Small intestine (tissue), 7 donors: ENCODE measurements around the gene TMEM186. TPM values are rescaled to one million over a fixed set of nuclear protein-coding genes. Genes with fewer than 3 reads are reported as not detected.
"Not testable (repeated sequence)": the region's sequence is repeated elsewhere in the genome, so short reads cannot be mapped to it uniquely, and the experiment has no call there.

Source experiments
- DNase-seq, 2 donors: peaks; one replicate each; pipeline versions ENCODE4 v3.0.0 to v3.0.0-alpha.2; 2013
- FAIRE-seq: peaks from 2 replicates; lab custom pipeline; 2012; peaks lifted over from hg19 to GRCh38; lab: Jason Lieb, UNC
- H3K27ac ChIP-seq, 3 donors: one replicate each; pipeline ENCODE4 v1.5.1; 2013; ENCODE audit warnings: low read length in 2 of 3, mild to moderate bottlenecking in 2 of 3, control low read depth in 1 of 3, inconsistent platforms in 1 of 3, low read depth in 1 of 3, moderate library complexity in 1 of 3
- H3K27me3 ChIP-seq, 3 donors: one replicate each; pipeline ENCODE4 v1.6.1; 2013; ENCODE audit warnings: low read length in 3 of 3, inconsistent platforms in 1 of 3; ENCODE audit not compliant: control insufficient read depth in 3 of 3, insufficient read depth in 3 of 3
- H3K36me3 ChIP-seq, 3 donors: one replicate each; pipeline ENCODE4 v1.6.1; 2013; ENCODE audit warnings: low read length in 3 of 3, inconsistent platforms in 1 of 3, low read depth in 1 of 3, mild to moderate bottlenecking in 1 of 3, moderate library complexity in 1 of 3; ENCODE audit not compliant: control insufficient read depth in 3 of 3, insufficient read depth in 2 of 3
- H3K4me1 ChIP-seq, 3 donors: one replicate each; pipeline ENCODE4 v1.6.1; 2013; ENCODE audit warnings: low read length in 2 of 3, inconsistent platforms in 1 of 3, low read depth in 1 of 3, mild to moderate bottlenecking in 1 of 3, moderate library complexity in 1 of 3; ENCODE audit not compliant: control insufficient read depth in 3 of 3, insufficient read depth in 2 of 3
- H3K4me3 ChIP-seq, 3 donors: one replicate each; pipeline ENCODE4 v1.5.1; 2013; ENCODE audit warnings: low read length in 3 of 3, control low read depth in 1 of 3, inconsistent platforms in 1 of 3, low read depth in 1 of 3, mild to moderate bottlenecking in 1 of 3, moderate library complexity in 1 of 3
- H3K9me3 ChIP-seq, 2 donors: one replicate each; pipeline ENCODE4 v1.6.1; 2013; ENCODE audit warnings: low read depth in 1 of 2, low read length in 1 of 2; ENCODE audit not compliant: control insufficient read depth in 2 of 2, insufficient read depth in 1 of 2
- WGBS, 3 donors: extraction: QIAGEN DNeasy Blood & Tissue Kit; methylation state at CpG; one replicate each; pipeline ENCODE4 v1.1.7; 2013; 5-methylcytosine and 5-hydroxymethylcytosine counted together
- polyA plus RNA-seq, 4 donors: library from polyadenylated mRNA; stranded (reverse) in 3 of 4; unstranded in 1 of 4; fragments of 200-250 nt in 3 of 4; fragments of 120-200 nt in 1 of 4; gene quantifications; one replicate each; pipeline versions ENCODE4 v1.2.1 to v1.2.3, GENCODE V29; 2013
- donor health status: healthy with polysubstance abuse.
- donor health status: control.
- donor health status: control.
- donor health status: Bipolar disorder and iron deficiency.
- donor health status: healthy.

TMEM186 gene
- polyA plus RNA-seq, 4 donors = 8.7 to 21.1 (median 13.0) TPM

- WGBS, 3 donors = 95 to 96% (median 95%) methylated on average over 7 of the region's 7 CpGs
- H3K27ac ChIP-seq, H3K4me3 ChIP-seq, H3K9me3 ChIP-seq, H3K27me3 ChIP-seq, FAIRE-seq, H3K4me1 ChIP-seq, DNase-seq: not testable (repeated sequence)
- peaks cover 0 to 13% (median 2%) of the 10 kb centered on the region in 3 donors for H3K36me3 ChIP-seq
Observed at GRCh38 chr16:8836797-8837196, 39.4 kb upstream of the TMEM186 start.

GRCh38 chr16:8832717-8833105, 35.3 kb upstream of the TMEM186 start:
- Histone ChIP-seq H3K27me3 (no peaks in the 10 kb centered on the region), H3K9me3 (no peaks in the 10 kb centered on the region), H3K4me3 (no peak overlapping the region), H3K27ac (no peak overlapping the region), H3K36me3 (peaks cover 6 to 39% (median 14%) of the 10 kb centered on the region in 3 donors), H3K4me1 (no peaks in the 10 kb centered on the region)
- DNase-seq = no peak
- 77 to 92% (median 88%) methylated on average over 16 of the region's 16 CpGs for WGBS, 3 donors
- FAIRE-seq = no peak

DNA sequence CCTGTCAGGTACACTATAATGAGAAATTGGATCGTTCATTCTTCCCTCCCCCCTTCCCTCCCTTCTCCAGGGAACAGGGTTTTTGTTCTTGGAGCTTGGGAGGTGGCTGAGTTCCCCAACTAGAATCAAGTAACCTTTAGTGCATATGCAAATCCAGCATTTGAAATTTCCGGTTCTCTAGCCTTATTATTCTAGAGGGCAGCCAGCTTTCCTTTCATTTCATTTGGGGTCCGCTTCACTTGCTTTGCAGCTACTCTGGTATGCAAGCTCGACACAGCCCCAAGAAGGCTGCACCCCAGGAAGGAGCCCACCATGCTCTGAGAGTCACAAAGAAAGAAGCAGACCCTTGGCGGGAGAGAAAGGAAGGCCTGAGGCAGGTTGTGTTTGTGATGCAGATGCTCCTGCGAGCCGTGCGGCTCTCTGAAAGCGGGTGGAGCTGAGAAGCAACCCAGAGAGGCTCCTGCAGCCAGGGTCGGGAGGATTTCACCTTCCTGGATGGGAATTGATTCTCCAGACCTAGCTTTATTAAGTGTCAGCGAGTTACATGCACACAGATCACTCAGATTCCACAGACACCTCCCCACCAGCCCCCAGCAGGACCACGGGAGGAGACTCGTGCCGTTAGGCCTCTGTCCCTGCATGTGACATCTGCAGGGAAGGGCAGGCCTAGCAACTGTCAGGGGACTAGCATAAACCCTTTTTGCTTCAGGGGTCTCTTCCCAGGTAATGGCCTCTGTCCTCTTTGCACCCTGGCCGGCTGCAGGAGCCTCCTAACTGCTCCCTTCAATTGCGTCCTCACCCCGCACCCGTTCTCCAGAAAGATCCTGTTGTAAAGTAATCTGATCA, 34.7 kb upstream of the TMEM186 start:
- Histone ChIP-seq H3K27me3 (no peaks in the 10 kb centered on the region), H3K4me1 (no peaks in the 10 kb centered on the region), H3K36me3 (peaks cover 6 to 39% (median 14%) of the 10 kb centered on the region in 3 donors), H3K27ac (no peak overlapping the region), H3K9me3 (no peaks in the 10 kb centered on the region), H3K4me3 (no peak overlapping the region)
- 84 to 89% (median 88%) methylated on average over 18 of the region's 18 CpGs for WGBS, 3 donors
- FAIRE-seq (no peak), DNase-seq (no peak)

GRCh38 chr16:8831450-8831849, 34.0 kb upstream of the TMEM186 start:
- Histone ChIP-seq H3K27ac (no peak overlapping the region), H3K36me3 (peaks cover 6 to 39% (median 14%) of the 10 kb centered on the region in 3 donors), H3K4me3 (no peak overlapping the region), H3K9me3 (no peaks in the 10 kb centered on the region), H3K4me1 (no peaks in the 10 kb centered on the region), H3K27me3 (no peaks in the 10 kb centered on the region)
- WGBS, 3 donors = 89 to 97% (median 96%) methylated on average over 9 of the region's 9 CpGs
- DNase-seq = no peak
- no peak for FAIRE-seq

- FAIRE-seq (no peak), DNase-seq (no peak)
- H3K36me3 ChIP-seq = peaks cover 9 to 47% (median 14%) of the 10 kb centered on the region in 3 donors
- H3K9me3 ChIP-seq = no peaks in the 10 kb centered on the region
- H3K4me3 ChIP-seq = no peak overlapping the region
- 95 to 97% (median 97%) methylated on average over 8 of the region's 8 CpGs for WGBS, 3 donors
- H3K4me1 ChIP-seq = no peaks in the 10 kb centered on the region
- no peak overlapping the region for H3K27ac ChIP-seq
- no peaks in the 10 kb centered on the region for H3K27me3 ChIP-seq
Observed at GRCh38 chr16:8828541-8829165, 31.2 kb upstream of the TMEM186 start.

- no peak overlapping the region for H3K4me3 ChIP-seq
- H3K27me3 ChIP-seq = no peaks in the 10 kb centered on the region
- H3K36me3 ChIP-seq = peaks cover 12 to 36% (median 12%) of the 10 kb centered on the region in 3 donors
- no peak overlapping the region for H3K27ac ChIP-seq
- 60 to 87% (median 71%) methylated on average over 3 of the region's 3 CpGs for WGBS, 3 donors
- no peak for DNase-seq
- H3K9me3 ChIP-seq = no peaks in the 10 kb centered on the region
- FAIRE-seq = no peak
- no peaks in the 10 kb centered on the region for H3K4me1 ChIP-seq
Observed at GRCh38 chr16:8826278-8826879, 28.9 kb upstream of the TMEM186 start.

GRCh38 chr16:8822403-8822802, 25.0 kb upstream of the TMEM186 start:
- DNase-seq = no peak
- Histone ChIP-seq H3K27ac (no peak overlapping the region), H3K27me3 (no peaks in the 10 kb centered on the region), H3K4me1 (no peaks in the 10 kb centered on the region), H3K36me3 (peaks cover 2 to 42% (median 16%) of the 10 kb centered on the region in 3 donors), H3K9me3 (no peaks in the 10 kb centered on the region), H3K4me3 (no peak overlapping the region)
- WGBS, 3 donors = 93 to 95% (median 93%) methylated on average over 3 of the region's 3 CpGs
- no peak for FAIRE-seq

DNA sequence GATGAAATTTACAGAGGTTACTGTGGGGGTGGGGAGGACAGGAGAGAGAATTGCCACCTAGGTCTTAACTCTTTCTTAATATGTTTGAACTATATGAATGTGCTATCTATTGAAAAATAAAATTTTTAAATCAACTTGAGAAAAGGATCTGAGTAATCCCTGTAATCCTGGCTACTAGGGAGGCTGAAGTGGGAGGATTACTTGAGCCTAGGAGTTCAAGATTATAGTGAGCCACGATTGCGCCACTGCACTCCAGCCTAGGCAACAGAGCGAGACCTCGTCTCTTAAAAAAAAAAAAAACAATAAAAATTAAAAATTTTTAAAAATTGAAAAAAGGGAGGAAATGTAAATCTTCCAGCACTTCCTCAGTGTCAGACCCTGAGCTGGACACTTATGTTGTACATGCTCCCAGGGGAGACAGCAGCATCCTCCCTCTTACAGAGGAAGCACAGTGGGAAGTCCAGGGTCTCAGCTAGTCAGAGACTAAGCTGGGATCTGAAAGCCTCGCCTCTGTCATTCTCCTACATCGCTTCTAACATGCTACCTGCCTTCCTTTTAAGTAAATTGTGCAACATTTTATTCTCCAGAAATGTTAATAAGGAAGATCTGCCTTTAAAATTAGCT, 22.1 kb upstream of the TMEM186 start:
- no peak overlapping the region for H3K4me3 ChIP-seq
- FAIRE-seq = no peak
- H3K9me3 ChIP-seq = no peaks in the 10 kb centered on the region
- no peaks in the 10 kb centered on the region for H3K4me1 ChIP-seq
- WGBS, 3 donors = 88 to 94% (median 93%) methylated on average over 6 of the region's 6 CpGs
- peaks cover 5 to 50% (median 16%) of the 10 kb centered on the region in 3 donors for H3K36me3 ChIP-seq
- H3K27me3 ChIP-seq = no peaks in the 10 kb centered on the region
- H3K27ac ChIP-seq = no peak overlapping the region
- no peak for DNase-seq
